Sigmoid colon (tissue), 7 donors: ENCODE results near the gene LMO2. TPM values are rescaled to one million over a fixed set of nuclear protein-coding genes. Genes with fewer than 3 reads are reported as not detected.

Source experiments
- DNase-seq: peaks from one replicate; pipeline ENCODE4 v3.0.0-alpha.2; 2019
- H3K27ac ChIP-seq, 4 donors: fragments of 200-600 bp; sonication (generic); one replicate each; pipeline ENCODE4 v1.5.1; 2016 to 2019; ENCODE audit warnings: mild to moderate bottlenecking in 1 of 4
- H3K27me3 ChIP-seq, 3 donors: fragments of 200-600 bp; sonication (generic); one replicate each; pipeline ENCODE4 v1.5.1; 2019; ENCODE audit warnings: mild to moderate bottlenecking in 1 of 3
- H3K36me3 ChIP-seq, 4 donors: fragments of 200-600 bp; sonication (generic); one replicate each; pipeline ENCODE4 v1.5.1; 2016 to 2019
- H3K4me1 ChIP-seq, 4 donors: fragments of 200-600 bp; sonication (generic); one replicate each; pipeline ENCODE4 v1.5.1; 2017 to 2019
- H3K4me3 ChIP-seq, 4 donors: fragments of 200-600 bp; sonication (generic); one replicate each; pipeline ENCODE4 v1.5.1; 2017 to 2019; ENCODE audit warnings: mild to moderate bottlenecking in 2 of 4, moderate library complexity in 1 of 4
- H3K9me3 ChIP-seq, 4 donors: fragments of 200-600 bp in 3 of 4; sonication (generic) in 3 of 4; one replicate each; pipeline versions ENCODE4 v1.5.1 to v1.6.1; 2013 to 2019
- CTCF ChIP-seq, 4 experiments: fragments of 450-650 bp in 3 of 4; fragments of 200-600 bp in 1 of 4; IDR thresholded peaks; one replicate each; pipeline ENCODE4 v1.5.1; 2016 to 2019; ENCODE audit warnings: antibody characterized with exemption in 4 of 4, mild to moderate bottlenecking in 3 of 4, moderate library complexity in 2 of 4
- EP300 ChIP-seq, 4 donors: sonication (generic); formaldehyde crosslinking; IDR thresholded peaks; one replicate each; pipeline ENCODE4 v1.6.1; 2017; ENCODE audit warnings: antibody characterized with exemption in 4 of 4
- POLR2A ChIP-seq, 2 donors: fragments of 450-650 bp; IDR thresholded peaks; one replicate each; pipeline ENCODE4 v1.6.1; 2016; ENCODE audit warnings: antibody characterized with exemption in 2 of 2, mild to moderate bottlenecking in 2 of 2, moderate library complexity in 2 of 2
- POLR2AphosphoS5 ChIP-seq, 4 donors: sonication (generic); formaldehyde crosslinking; IDR thresholded peaks; one replicate each; pipeline ENCODE4 v1.6.1; 2017; ENCODE audit warnings: antibody characterized with exemption in 4 of 4
- WGBS, 2 donors: extraction: QIAGEN DNeasy Blood & Tissue Kit; methylation state at CpG; one replicate each; pipeline ENCODE4 v1.1.7; 2013; 5-methylcytosine and 5-hydroxymethylcytosine counted together
- intact Hi-C: fragments of 100-400 bp; cut with DNase I; formaldehyde crosslinking; loops from one replicate; pipeline ENCODE4 v1.15.1; 2023
- polyA plus RNA-seq, 3 donors: library from polyadenylated mRNA; stranded (reverse); fragments of 200-250 nt; gene quantifications; one replicate each; pipeline ENCODE4 v1.2.3, GENCODE V29; 2013
- total RNA-seq, 4 donors: library from RNA; depleted of rRNA; stranded (reverse); fragments of >200 nt; gene quantifications; one replicate each; pipeline ENCODE4 v1.1.0, GENCODE V29; 2016
- donor health status: healthy with polysubstance abuse.
- donor health status: Bipolar disorder and iron deficiency.
- donor health status: healthy.

LMO2 gene
- total and polyA plus RNA-seq, 7 donors, result 4.9 to 19.8 (median 12.3) TPM

- peaks cover 3 to 60% (median 27%) of the 10 kb centered on the region in 3 donors for H3K27me3 ChIP-seq
Measured at GRCh38 chr11:33874433-33874832, 17.4 kb downstream of the LMO2 start.

GRCh38 chr11:33869481-33870422 lies 22.1 kb downstream of the LMO2 start:
- TF ChIP-seq POLR2A (IDR thresholded peaks at IDR 0.05) (no peak), EP300 (IDR thresholded peaks at IDR 0.05) (no peak), POLR2AphosphoS5 (IDR thresholded peaks at IDR 0.05) (no peak), CTCF (IDR thresholded peaks at IDR 0.05) (no peak)
- Histone ChIP-seq H3K27ac (peak overlapping the region; percentile 55 to 79 (median 66)), H3K27me3 (peaks cover 10 to 68% (median 41%) of the 10 kb centered on the region in 3 donors), H3K4me3 (peak overlapping the region; percentile 30 to 60 (median 54)), H3K9me3 (no peaks in the 10 kb centered on the region), H3K36me3 (no peaks in the 10 kb centered on the region), H3K4me1 (peaks cover 0 to 22% (median 16%) of the 10 kb centered on the region in 4 donors)
- intact Hi-C loops, result loop anchor here (5.0 kb wide), 2 partner anchors 98 to 293 kb away; no protein-coding TSS in a partner anchor
- WGBS, 2 donors, result 0 to 1% methylated on average over 91 of the region's 91 CpGs
- no peak for DNase-seq

More at GRCh38 chr11:33874433-33874832, 17.4 kb downstream of the LMO2 start:
- Histone ChIP-seq H3K4me3 (no peak overlapping the region), H3K9me3 (no peaks in the 10 kb centered on the region), H3K4me1 (peaks cover 0 to 15% (median 8%) of the 10 kb centered on the region in 4 donors), H3K36me3 (no peaks in the 10 kb centered on the region), H3K27ac (no peak overlapping the region)
- WGBS, 2 donors, result 63 to 74% methylated on average over 3 of the region's 3 CpGs
- intact Hi-C loops, result loop anchor here (5.0 kb wide), 2 partner anchors 93 to 288 kb away; no protein-coding TSS in a partner anchor
- DNase-seq, result no peak
- TF ChIP-seq POLR2A (IDR thresholded peaks at IDR 0.05), result no peak

- H3K4me3 ChIP-seq, result peak overlapping the region; percentile 30 to 60 (median 54)
- peak overlapping the region; percentile 53 to 79 (median 66) for H3K27ac ChIP-seq
- no peaks in the 10 kb centered on the region for H3K9me3 ChIP-seq
- intact Hi-C loops, result no loop called here
- H3K4me1 ChIP-seq, result peaks cover 0 to 22% (median 16%) of the 10 kb centered on the region in 4 donors
- no peaks in the 10 kb centered on the region for H3K36me3 ChIP-seq
- H3K27me3 ChIP-seq, result peaks cover 10 to 66% (median 41%) of the 10 kb centered on the region in 3 donors
- no peak for DNase-seq
- WGBS, 2 donors, result 2 to 3% methylated on average over 68 of the region's 68 CpGs
- TF ChIP-seq EP300 (IDR thresholded peaks at IDR 0.05) (no peak), CTCF (IDR thresholded peaks at IDR 0.05) (no peak), POLR2AphosphoS5 (IDR thresholded peaks at IDR 0.05) (no peak), POLR2A (IDR thresholded peaks at IDR 0.05) (no peak)
Measured at GRCh38 chr11:33868647-33869461, 23.0 kb downstream of the LMO2 start.

GRCh38 chr11:33867996-33868646 lies 23.8 kb downstream of the LMO2 start:
- Histone ChIP-seq H3K36me3 (no peaks in the 10 kb centered on the region), H3K27ac (peak overlapping the region; percentile 53 to 79 (median 66)), H3K4me3 (peak overlapping the region in 3 of 4 donors; percentile 54 to 60 (median 55)), H3K4me1 (peaks cover 0 to 22% (median 16%) of the 10 kb centered on the region in 4 donors), H3K9me3 (no peaks in the 10 kb centered on the region), H3K27me3 (peaks cover 10 to 60% (median 41%) of the 10 kb centered on the region in 3 donors)
- no peak for DNase-seq
- 24 to 48% methylated on average over 7 of the region's 7 CpGs for WGBS, 2 donors
- intact Hi-C loops, result no loop called here
- TF ChIP-seq EP300 (IDR thresholded peaks at IDR 0.05) (no peak), CTCF (IDR thresholded peaks at IDR 0.05) (no peak), POLR2A (IDR thresholded peaks at IDR 0.05) (no peak), POLR2AphosphoS5 (IDR thresholded peaks at IDR 0.05) (no peak)
